Calu3 (cell line): ENCODE data around the gene RPS6KC1. TPM values are rescaled to one million over a fixed set of nuclear protein-coding genes. Genes with fewer than 3 reads are reported as not detected.

ENCODE experiments used
- BruUV-seq: library from RNA; stranded (reverse); fragments of 400-500 nt; replicated peaks from 2 replicates; lab custom pipeline; 2021; lab: Mats Ljungman, UMichigan
- CTCF ChIA-PET: fragments of 300-600 bp; sonication (Branson Sonifier 250); formaldehyde crosslinking; loops from one replicate; lab custom pipeline; 2022; ENCODE audit warnings: antibody characterized with exemption; lab: Charles Lee
- DNase-seq: peaks from one replicate; pipeline ENCODE4 v3.0.0; 2022
- H3K27ac Mint-ChIP-seq: one replicate; pipeline ENCODE4 v1.8.0; 2022; ENCODE audit warnings: mixed read lengths; ENCODE audit not compliant: unreplicated experiment
- H3K27me3 Mint-ChIP-seq: one replicate; pipeline ENCODE4 v1.8.0; 2022; ENCODE audit warnings: mixed read lengths; ENCODE audit not compliant: unreplicated experiment
- H3K36me3 Mint-ChIP-seq: one replicate; pipeline ENCODE4 v1.8.0; 2022; ENCODE audit warnings: mild to moderate bottlenecking, moderate library complexity, mixed read lengths; ENCODE audit not compliant: insufficient read depth, unreplicated experiment
- H3K4me1 Mint-ChIP-seq: one replicate; pipeline ENCODE4 v1.8.0; 2022; ENCODE audit warnings: mild to moderate bottlenecking, low read depth, mixed read lengths; ENCODE audit not compliant: unreplicated experiment
- H3K4me3 Mint-ChIP-seq: one replicate; pipeline ENCODE4 v1.8.0; 2022; ENCODE audit warnings: mild to moderate bottlenecking, low read depth, moderate library complexity, mixed read lengths; ENCODE audit not compliant: unreplicated experiment
- H3K9me3 Mint-ChIP-seq: one replicate; pipeline ENCODE4 v1.8.0; 2022; ENCODE audit warnings: low read depth, mixed read lengths; ENCODE audit not compliant: unreplicated experiment
- intact Hi-C: fragments of 100-400 bp; cut with micrococcal nuclease; formaldehyde crosslinking; loops from one replicate; pipeline ENCODE4 v1.10.0; 2022; ENCODE audit not compliant: unreplicated experiment
- total RNA-seq: library from RNA; stranded (reverse); gene quantifications from 2 replicates; pipeline ENCODE4 v1.2.3, GENCODE V29; 2022
- TF ChIP-seq, protein P1 (sequence below): fragments of 200-600 bp; IDR thresholded peaks from one replicate; pipeline ENCODE4 v1.8.0; 2022; ENCODE audit warnings: antibody characterized with exemption; ENCODE audit not compliant: unreplicated experiment

Gene RPS6KC1
- total RNA-seq, 1 experiment from 2014 or later, result 23.5 TPM

DNA sequence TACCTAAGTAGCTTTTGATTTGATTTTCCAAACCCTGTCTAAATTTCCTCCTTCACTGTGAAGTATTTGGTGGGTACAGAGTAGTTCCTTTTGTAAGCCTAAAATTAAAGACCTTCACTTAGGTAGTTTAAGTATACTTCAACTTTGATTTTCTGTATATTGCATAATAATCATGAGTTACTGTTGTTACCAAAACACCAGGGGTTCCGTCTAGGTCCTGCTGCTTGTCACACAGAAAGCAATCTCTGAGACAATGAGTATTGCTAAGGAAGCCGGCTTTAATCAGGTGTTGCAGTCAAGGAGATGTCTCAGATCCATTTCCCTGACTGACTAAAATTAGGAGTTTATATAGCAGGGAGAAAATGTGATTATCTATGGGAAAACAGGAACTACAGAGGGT lies 15.3 kb downstream of the RPS6KC1 start:
- TF ChIP-seq, protein P1, sequence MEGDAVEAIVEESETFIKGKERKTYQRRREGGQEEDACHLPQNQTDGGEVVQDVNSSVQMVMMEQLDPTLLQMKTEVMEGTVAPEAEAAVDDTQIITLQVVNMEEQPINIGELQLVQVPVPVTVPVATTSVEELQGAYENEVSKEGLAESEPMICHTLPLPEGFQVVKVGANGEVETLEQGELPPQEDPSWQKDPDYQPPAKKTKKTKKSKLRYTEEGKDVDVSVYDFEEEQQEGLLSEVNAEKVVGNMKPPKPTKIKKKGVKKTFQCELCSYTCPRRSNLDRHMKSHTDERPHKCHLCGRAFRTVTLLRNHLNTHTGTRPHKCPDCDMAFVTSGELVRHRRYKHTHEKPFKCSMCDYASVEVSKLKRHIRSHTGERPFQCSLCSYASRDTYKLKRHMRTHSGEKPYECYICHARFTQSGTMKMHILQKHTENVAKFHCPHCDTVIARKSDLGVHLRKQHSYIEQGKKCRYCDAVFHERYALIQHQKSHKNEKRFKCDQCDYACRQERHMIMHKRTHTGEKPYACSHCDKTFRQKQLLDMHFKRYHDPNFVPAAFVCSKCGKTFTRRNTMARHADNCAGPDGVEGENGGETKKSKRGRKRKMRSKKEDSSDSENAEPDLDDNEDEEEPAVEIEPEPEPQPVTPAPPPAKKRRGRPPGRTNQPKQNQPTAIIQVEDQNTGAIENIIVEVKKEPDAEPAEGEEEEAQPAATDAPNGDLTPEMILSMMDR, result no peak
- no peaks in the 10 kb centered on the region for H3K36me3 Mint-ChIP-seq
- CTCF ChIA-PET, result interaction anchor here (0.5 to 0.8 kb wide), 3 partner anchors 14 to 1550 kb away, joined by 3 read pairs; partner anchors contain the start of gene RPS6KC1
- no peaks in the 10 kb centered on the region for H3K27me3 Mint-ChIP-seq
- H3K27ac Mint-ChIP-seq, result no peak overlapping the region
- intact Hi-C loops, result no loop called here
- H3K4me1 Mint-ChIP-seq, result no peaks in the 10 kb centered on the region
- no peaks in the 10 kb centered on the region for H3K9me3 Mint-ChIP-seq
- DNase-seq, result no peak
- no peak overlapping the region for H3K4me3 Mint-ChIP-seq
- no TSS peak for BruUV-seq

DNA sequence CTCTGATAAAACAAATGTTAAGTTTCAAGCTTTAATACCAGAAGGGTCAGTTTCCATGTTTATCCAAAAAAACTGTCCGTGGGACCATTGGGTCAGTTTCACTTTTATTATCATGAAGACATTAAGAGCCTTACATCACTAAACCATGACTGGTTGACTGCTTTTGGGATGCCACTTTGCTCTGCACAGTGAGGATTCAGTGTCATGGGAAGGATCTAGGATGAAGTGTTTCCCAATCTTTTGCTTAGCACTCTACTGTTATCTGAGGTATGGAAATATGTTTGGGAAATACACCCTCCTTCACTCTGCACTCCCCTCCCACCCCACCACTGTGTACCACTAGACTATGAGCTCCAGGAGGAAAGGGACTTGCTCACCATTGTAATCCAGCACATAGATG lies 16.3 kb downstream of the RPS6KC1 start:
- Mint-ChIP-seq H3K4me1 (no peaks in the 10 kb centered on the region), H3K27me3 (no peaks in the 10 kb centered on the region), H3K36me3 (no peaks in the 10 kb centered on the region), H3K4me3 (no peak overlapping the region), H3K9me3 (no peaks in the 10 kb centered on the region), H3K27ac (no peak overlapping the region)
- CTCF ChIA-PET, result interaction anchor here (0.6 kb wide), 1 partner anchor 142 kb away, joined by 3 read pairs; no protein-coding TSS in a partner anchor
- TF ChIP-seq, protein P1, result no peak
- no peak for DNase-seq
- no TSS peak for BruUV-seq
- intact Hi-C loops, result no loop called here

DNA sequence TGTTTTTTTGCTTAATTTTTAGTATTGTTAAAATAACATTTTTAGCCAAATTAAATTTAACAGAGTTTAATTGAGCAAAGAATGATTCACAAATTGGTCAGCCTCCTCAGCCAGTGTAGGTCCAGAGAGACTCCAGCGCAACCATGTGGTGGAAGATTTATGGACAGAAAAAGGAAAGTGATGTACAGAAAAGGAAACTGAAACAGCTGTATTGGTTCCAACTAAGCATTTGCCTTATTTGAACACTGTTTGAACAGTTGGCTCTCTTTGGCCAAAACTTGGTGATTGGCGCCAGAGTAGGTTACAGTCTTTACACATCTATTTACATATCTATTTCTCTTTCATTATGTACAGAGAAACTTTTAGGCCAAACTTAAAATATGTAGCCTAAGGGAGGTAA lies 19.4 kb downstream of the RPS6KC1 start:
- no TSS peak for BruUV-seq
- peak; percentile 14 for DNase-seq
- H3K36me3 Mint-ChIP-seq, result no peaks in the 10 kb centered on the region
- no peak overlapping the region for H3K4me3 Mint-ChIP-seq
- TF ChIP-seq, protein P1, result no peak
- intact Hi-C loops, result no loop called here
- CTCF ChIA-PET, result interaction anchor here (0.6 kb wide), 1 partner anchor 61 kb away, joined by 3 read pairs; no protein-coding TSS in a partner anchor
- H3K27me3 Mint-ChIP-seq, result no peaks in the 10 kb centered on the region
- no peak overlapping the region for H3K27ac Mint-ChIP-seq
- no peaks in the 10 kb centered on the region for H3K9me3 Mint-ChIP-seq
- H3K4me1 Mint-ChIP-seq, result no peaks in the 10 kb centered on the region

DNA sequence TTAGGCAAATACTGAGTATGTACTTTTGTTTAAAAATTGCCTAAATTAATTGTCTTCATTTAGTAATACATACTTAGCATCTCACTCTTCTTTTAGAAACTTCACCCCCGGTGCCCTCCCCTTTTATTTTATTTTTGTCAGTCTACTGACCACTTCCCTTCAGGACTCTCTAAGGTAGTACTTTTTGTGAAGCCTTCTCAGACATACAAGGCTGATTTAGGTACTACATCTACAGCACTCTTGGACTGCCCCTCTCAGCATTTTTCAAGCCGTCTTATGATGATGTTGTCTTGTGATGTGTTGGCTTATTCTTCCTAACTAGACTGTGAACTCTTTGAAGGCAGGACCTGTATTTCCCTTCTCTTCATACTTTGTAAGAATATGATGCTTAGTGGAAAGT lies 24.7 kb downstream of the RPS6KC1 start:
- Mint-ChIP-seq H3K27me3 (no peaks in the 10 kb centered on the region), H3K4me3 (no peak overlapping the region), H3K9me3 (no peaks in the 10 kb centered on the region), H3K4me1 (no peaks in the 10 kb centered on the region), H3K27ac (no peak overlapping the region), H3K36me3 (no peaks in the 10 kb centered on the region)
- TF ChIP-seq, protein P1, result no peak
- DNase-seq, result no peak
- BruUV-seq, result no TSS peak
- intact Hi-C loops, result no loop called here
- CTCF ChIA-PET, result no interaction called here
